Vagina (tissue), 2 donors: ENCODE data around the gene PCF11. TPM values are rescaled to one million over a fixed set of nuclear protein-coding genes. Genes with fewer than 3 reads are reported as not detected.

Experiments
- DNase-seq, 2 donors: peaks; one replicate each; pipeline ENCODE4 v3.0.0-alpha.2; 2017; ENCODE audit errors: extremely low spot score in 2 of 2
- H3K27ac ChIP-seq: fragments of 200-600 bp; sonication (generic); one replicate; pipeline ENCODE4 v1.5.1; 2019
- H3K27me3 ChIP-seq: fragments of 200-600 bp; sonication (generic); one replicate; pipeline ENCODE4 v1.5.1; 2019
- H3K36me3 ChIP-seq, 2 donors: fragments of 200-600 bp; sonication (generic); one replicate each; pipeline ENCODE4 v1.5.1; 2017 to 2019
- H3K4me1 ChIP-seq: fragments of 200-600 bp; sonication (generic); one replicate; pipeline ENCODE4 v1.5.1; 2019
- H3K4me3 ChIP-seq, 2 donors: fragments of 200-600 bp; sonication (generic); 1 replicate in 1 of 2; 2 replicates in 1 of 2; pipeline ENCODE4 v1.5.1; 2016 to 2019
- H3K9me3 ChIP-seq: fragments of 200-600 bp; sonication (generic); one replicate; pipeline ENCODE4 v1.5.1; 2019
- POLR2A ChIP-seq, 2 donors: fragments of 450-650 bp; IDR thresholded peaks; one replicate each; pipeline ENCODE4 v1.6.1; 2017; ENCODE audit warnings: antibody characterized with exemption in 2 of 2, mild to moderate bottlenecking in 2 of 2, moderate library complexity in 2 of 2
- POLR2AphosphoS5 ChIP-seq, 2 donors: sonication (generic); formaldehyde crosslinking; IDR thresholded peaks; one replicate each; pipeline ENCODE4 v1.9.0; 2017; ENCODE audit warnings: antibody characterized with exemption in 2 of 2, mild to moderate bottlenecking in 2 of 2, low read depth in 1 of 2; ENCODE audit not compliant: insufficient read depth in 1 of 2
- intact Hi-C: fragments of 100-400 bp; cut with DNase I; formaldehyde crosslinking; loops from one replicate; pipeline ENCODE4 v1.15.1; 2023
- total RNA-seq: library from RNA; depleted of rRNA; stranded (reverse); fragments of >200 nt; gene quantifications from one replicate; pipeline ENCODE4 v1.2.3, GENCODE V29; 2016
- TF ChIP-seq, protein P1 (sequence below), 3 experiments: fragments of 450-650 bp in 2 of 3; fragments of 200-600 bp in 1 of 3; sonication (generic) in 1 of 3; IDR thresholded peaks; one replicate each; pipeline ENCODE4 v1.5.1; 2017 to 2019; ENCODE audit warnings: antibody characterized with exemption in 3 of 3, mild to moderate bottlenecking in 2 of 3, moderate library complexity in 2 of 3

Gene PCF11
- total RNA-seq, 1 donor from 2014 or later = 102 TPM

DNA sequence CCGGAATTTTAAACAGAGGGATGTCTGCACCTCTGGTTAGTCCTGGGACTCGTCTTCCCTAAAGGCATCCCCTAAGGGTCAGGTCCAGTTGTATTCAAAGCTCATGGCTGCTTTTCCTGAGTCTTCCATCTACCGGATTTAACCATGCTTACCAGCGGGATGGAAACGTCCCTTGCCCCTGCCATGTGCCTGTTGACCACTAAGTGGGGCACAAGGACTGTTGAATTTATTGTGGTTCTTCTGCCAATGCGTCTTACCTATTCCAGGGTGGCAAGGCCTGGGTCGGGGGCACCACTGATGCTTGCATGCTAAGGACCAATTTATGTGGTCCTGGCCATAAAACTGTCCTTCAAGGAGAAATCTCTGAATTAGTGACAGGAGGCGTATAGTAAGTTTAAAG is 62.2 kb downstream of the PCF11 start:
- Histone ChIP-seq H3K9me3 (no peaks in the 10 kb centered on the region), H3K36me3 (no peaks in the 10 kb centered on the region), H3K4me3 (no peak overlapping the region), H3K27ac (no peak overlapping the region), H3K27me3 (no peaks in the 10 kb centered on the region), H3K4me1 (no peaks in the 10 kb centered on the region)
- no peak for TF ChIP-seq POLR2AphosphoS5 (IDR thresholded peaks at IDR 0.05; ENCODE audit: insufficient read depth in 1 of 2, low read depth in 1 of 2)
- TF ChIP-seq POLR2A (IDR thresholded peaks at IDR 0.05) = no peak
- TF ChIP-seq, protein P1, sequence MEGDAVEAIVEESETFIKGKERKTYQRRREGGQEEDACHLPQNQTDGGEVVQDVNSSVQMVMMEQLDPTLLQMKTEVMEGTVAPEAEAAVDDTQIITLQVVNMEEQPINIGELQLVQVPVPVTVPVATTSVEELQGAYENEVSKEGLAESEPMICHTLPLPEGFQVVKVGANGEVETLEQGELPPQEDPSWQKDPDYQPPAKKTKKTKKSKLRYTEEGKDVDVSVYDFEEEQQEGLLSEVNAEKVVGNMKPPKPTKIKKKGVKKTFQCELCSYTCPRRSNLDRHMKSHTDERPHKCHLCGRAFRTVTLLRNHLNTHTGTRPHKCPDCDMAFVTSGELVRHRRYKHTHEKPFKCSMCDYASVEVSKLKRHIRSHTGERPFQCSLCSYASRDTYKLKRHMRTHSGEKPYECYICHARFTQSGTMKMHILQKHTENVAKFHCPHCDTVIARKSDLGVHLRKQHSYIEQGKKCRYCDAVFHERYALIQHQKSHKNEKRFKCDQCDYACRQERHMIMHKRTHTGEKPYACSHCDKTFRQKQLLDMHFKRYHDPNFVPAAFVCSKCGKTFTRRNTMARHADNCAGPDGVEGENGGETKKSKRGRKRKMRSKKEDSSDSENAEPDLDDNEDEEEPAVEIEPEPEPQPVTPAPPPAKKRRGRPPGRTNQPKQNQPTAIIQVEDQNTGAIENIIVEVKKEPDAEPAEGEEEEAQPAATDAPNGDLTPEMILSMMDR (IDR thresholded peaks at IDR 0.05) = no peak
- intact Hi-C loops = no loop called here
- no peak for DNase-seq

DNA sequence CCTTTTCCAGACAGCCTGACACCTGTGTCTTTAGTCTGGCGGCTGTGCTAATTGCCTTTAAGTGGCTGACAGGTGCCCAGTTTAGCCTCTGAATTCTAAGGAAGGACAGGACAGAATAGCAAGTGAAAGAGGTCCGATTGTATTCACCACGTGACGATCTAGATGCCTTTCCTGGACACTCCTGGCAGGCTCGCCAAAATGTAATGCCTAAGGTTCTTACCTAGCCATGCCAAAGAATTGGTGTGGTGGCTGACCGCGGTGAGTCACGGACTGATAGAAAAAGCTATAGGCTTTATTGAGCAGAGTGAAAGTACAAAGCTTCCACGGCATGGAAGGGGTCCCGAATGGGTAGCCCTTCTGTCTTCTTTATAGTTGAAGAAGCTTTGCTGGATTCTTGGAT is 63.3 kb downstream of the PCF11 start:
- no peak overlapping the region for H3K4me3 ChIP-seq
- TF ChIP-seq POLR2A (IDR thresholded peaks at IDR 0.05) = no peak
- TF ChIP-seq POLR2AphosphoS5 (IDR thresholded peaks at IDR 0.05; ENCODE audit: insufficient read depth in 1 of 2, low read depth in 1 of 2) = no peak
- TF ChIP-seq, protein P1 (IDR thresholded peaks at IDR 0.05) = no peak
- no peak overlapping the region for H3K27ac ChIP-seq
- no peaks in the 10 kb centered on the region for H3K36me3 ChIP-seq
- DNase-seq = no peak
- H3K27me3 ChIP-seq = no peaks in the 10 kb centered on the region
- intact Hi-C loops = no loop called here
- H3K4me1 ChIP-seq = no peaks in the 10 kb centered on the region
- no peaks in the 10 kb centered on the region for H3K9me3 ChIP-seq

DNA sequence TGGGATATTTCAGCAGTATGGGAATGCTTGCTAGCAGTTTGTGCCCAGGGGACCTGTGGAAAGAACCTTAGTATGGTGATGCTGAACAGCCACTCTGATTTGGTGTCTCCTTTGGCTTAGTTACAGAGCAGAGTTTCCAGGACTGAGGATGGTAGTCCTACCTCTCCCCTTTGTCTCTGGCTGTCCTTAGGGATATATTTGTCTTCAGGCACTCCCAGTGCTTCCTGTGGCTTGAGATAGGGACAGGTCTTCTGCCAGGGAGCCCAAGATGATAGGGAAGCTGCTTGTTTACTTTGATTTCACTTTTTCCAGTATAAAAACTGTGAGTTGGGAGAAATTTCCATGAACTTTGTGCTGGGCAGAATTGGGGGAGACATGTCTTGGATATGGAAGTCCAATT is 64.8 kb downstream of the PCF11 start:
- intact Hi-C loops = no loop called here
- no peak for DNase-seq
- no peak overlapping the region for H3K27ac ChIP-seq
- no peak overlapping the region for H3K4me3 ChIP-seq
- TF ChIP-seq, protein P1 (IDR thresholded peaks at IDR 0.05) = no peak
- TF ChIP-seq POLR2A (IDR thresholded peaks at IDR 0.05) (no peak), POLR2AphosphoS5 (IDR thresholded peaks at IDR 0.05; ENCODE audit: insufficient read depth in 1 of 2, low read depth in 1 of 2) (no peak)
- H3K36me3 ChIP-seq = no peaks in the 10 kb centered on the region
- H3K27me3 ChIP-seq = no peaks in the 10 kb centered on the region
- H3K4me1 ChIP-seq = no peaks in the 10 kb centered on the region
- H3K9me3 ChIP-seq = no peaks in the 10 kb centered on the region

DNA sequence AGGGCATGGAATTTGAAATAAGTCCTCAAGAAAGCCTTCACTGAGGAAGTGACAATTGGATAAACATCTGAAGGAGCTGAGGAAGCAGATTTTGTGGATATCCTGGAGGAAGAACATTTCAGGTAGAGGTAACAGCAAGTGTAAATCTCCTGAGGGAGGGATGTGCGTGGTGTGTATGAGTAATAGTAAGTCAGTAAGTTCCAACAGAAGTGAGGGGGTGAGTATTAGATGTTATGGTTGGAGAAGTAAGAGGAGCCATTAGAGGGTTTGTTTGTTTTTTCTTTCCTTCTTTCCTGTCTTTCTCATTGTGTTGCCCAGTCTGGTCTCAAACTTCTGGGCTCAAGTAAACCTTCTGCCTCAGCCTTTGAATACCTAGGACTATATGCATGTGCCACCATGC is 65.6 kb downstream of the PCF11 start:
- TF ChIP-seq, protein P1 (IDR thresholded peaks at IDR 0.05) = no peak
- TF ChIP-seq POLR2A (IDR thresholded peaks at IDR 0.05) (no peak), POLR2AphosphoS5 (IDR thresholded peaks at IDR 0.05; ENCODE audit: insufficient read depth in 1 of 2, low read depth in 1 of 2) (no peak)
- no peak for DNase-seq
- no peaks in the 10 kb centered on the region for H3K9me3 ChIP-seq
- H3K27me3 ChIP-seq = no peaks in the 10 kb centered on the region
- no peak overlapping the region for H3K4me3 ChIP-seq
- no peaks in the 10 kb centered on the region for H3K36me3 ChIP-seq
- intact Hi-C loops = no loop called here
- no peak overlapping the region for H3K27ac ChIP-seq
- no peaks in the 10 kb centered on the region for H3K4me1 ChIP-seq

DNA sequence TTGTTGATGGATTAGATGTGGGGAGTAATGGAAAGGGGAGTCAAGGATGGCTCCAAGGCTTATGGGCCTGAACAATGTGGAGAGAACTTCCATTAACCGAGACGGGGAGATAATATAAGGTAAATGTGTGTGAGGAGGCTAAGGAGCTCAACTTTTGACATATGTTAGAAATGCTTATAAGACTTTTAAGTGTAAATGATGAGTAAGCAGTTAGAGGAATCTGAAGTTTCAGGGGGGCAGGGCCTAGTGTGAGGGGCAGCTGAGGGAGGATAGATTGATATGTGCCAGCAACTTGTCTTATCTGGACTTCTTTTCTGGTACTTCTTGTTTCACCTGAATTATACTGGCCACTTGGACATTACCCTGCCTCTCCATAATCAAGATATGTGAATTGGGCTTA is 66.5 kb downstream of the PCF11 start:
- H3K4me1 ChIP-seq = no peaks in the 10 kb centered on the region
- intact Hi-C loops = no loop called here

More for the DNA sequence above, 66.5 kb downstream of the PCF11 start:
- no peak for DNase-seq
- no peaks in the 10 kb centered on the region for H3K9me3 ChIP-seq
- no peaks in the 10 kb centered on the region for H3K27me3 ChIP-seq
- H3K4me3 ChIP-seq = no peak overlapping the region
- no peaks in the 10 kb centered on the region for H3K36me3 ChIP-seq
- TF ChIP-seq POLR2AphosphoS5 (IDR thresholded peaks at IDR 0.05; ENCODE audit: insufficient read depth in 1 of 2, low read depth in 1 of 2) (no peak), POLR2A (IDR thresholded peaks at IDR 0.05) (no peak)
- TF ChIP-seq, protein P1 (IDR thresholded peaks at IDR 0.05) = no peak
- no peak overlapping the region for H3K27ac ChIP-seq
